Hepatocyte (in vitro differentiated cells): ENCODE results near the gene RIPOR2.

Source experiments
- EZH2 ChIP-seq: fragments of 200-600 bp; sonication (generic); IDR thresholded peaks from 2 replicates; pipeline ENCODE4 v1.6.1; 2016; ENCODE audit warnings: antibody characterized with exemption, mild to moderate bottlenecking, borderline replicate concordance
- TF ChIP-seq, protein P1 (sequence below): fragments of 200-600 bp; sonication (generic); IDR thresholded peaks from 2 replicates; pipeline ENCODE4 v1.5.1; 2016; ENCODE audit warnings: antibody characterized with exemption, mild to moderate bottlenecking; ENCODE audit not compliant: poor library complexity

DNA sequence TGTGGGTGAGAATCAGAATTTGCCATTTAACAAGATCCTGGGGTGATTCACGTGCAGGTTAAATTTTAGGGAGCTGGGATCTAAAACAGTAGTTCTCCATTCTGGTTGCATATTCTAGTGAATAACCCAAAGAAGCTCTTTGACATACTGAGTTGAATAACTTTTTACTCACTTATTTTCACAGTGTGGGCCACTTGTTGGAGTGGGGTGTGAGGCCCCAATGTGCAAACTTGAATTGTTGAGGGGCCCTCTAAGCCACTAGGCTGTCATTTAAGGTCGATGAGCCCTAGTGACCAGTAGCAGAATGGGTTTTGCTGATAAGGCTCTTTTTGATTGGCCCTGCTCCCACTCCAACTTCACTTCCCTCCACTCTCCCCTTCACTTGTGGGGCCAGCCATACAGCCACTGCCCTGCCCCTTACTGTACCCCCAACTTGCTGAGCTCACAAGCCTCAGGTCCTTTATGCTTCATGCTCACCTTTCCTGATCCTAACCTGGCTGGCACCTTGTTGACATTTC, 33.6 kb upstream of the RIPOR2 start:
- TF ChIP-seq, protein P1, sequence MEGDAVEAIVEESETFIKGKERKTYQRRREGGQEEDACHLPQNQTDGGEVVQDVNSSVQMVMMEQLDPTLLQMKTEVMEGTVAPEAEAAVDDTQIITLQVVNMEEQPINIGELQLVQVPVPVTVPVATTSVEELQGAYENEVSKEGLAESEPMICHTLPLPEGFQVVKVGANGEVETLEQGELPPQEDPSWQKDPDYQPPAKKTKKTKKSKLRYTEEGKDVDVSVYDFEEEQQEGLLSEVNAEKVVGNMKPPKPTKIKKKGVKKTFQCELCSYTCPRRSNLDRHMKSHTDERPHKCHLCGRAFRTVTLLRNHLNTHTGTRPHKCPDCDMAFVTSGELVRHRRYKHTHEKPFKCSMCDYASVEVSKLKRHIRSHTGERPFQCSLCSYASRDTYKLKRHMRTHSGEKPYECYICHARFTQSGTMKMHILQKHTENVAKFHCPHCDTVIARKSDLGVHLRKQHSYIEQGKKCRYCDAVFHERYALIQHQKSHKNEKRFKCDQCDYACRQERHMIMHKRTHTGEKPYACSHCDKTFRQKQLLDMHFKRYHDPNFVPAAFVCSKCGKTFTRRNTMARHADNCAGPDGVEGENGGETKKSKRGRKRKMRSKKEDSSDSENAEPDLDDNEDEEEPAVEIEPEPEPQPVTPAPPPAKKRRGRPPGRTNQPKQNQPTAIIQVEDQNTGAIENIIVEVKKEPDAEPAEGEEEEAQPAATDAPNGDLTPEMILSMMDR = no peak
- TF ChIP-seq EZH2 = no peak
